Lung (tissue), 12 donors: ENCODE measurements around the gene FAM210A. TPM values are rescaled to one million over a fixed set of nuclear protein-coding genes. Genes with fewer than 3 reads are reported as not detected.
"Not testable (repeated sequence)": the region's sequence is repeated elsewhere in the genome, so short reads cannot be mapped to it uniquely, and the experiment has no call there.

Source experiments
- ATAC-seq: fragments of 200-7000 bp; cut with Tn5 transposase; one replicate; pipeline ENCODE4 v1.9.1; 2020; ENCODE audit warnings: moderate number of reproducible peaks; ENCODE audit not compliant: insufficient read depth, low FRiP score
- DNase-seq, 3 donors: peaks; one replicate each; pipeline ENCODE4 v3.0.0-alpha.2; 2013 to 2017
- H3K27ac ChIP-seq, 2 donors: one replicate each; pipeline ENCODE4 v1.5.1; 2013; ENCODE audit warnings: mild to moderate bottlenecking in 2 of 2, moderate library complexity in 2 of 2, control low read depth in 1 of 2, inconsistent platforms in 1 of 2, low read depth in 1 of 2, low read length in 1 of 2
- H3K27me3 ChIP-seq, 3 donors: one replicate each; pipeline ENCODE4 v1.5.1; 2013; ENCODE audit warnings: low read length in 2 of 3; ENCODE audit not compliant: control insufficient read depth in 3 of 3, insufficient read depth in 3 of 3
- H3K36me3 ChIP-seq, 4 donors: one replicate each; pipeline ENCODE4 v1.5.1; 2013; ENCODE audit warnings: low read length in 4 of 4, mild to moderate bottlenecking in 1 of 4, moderate library complexity in 1 of 4; ENCODE audit not compliant: control insufficient read depth in 4 of 4, insufficient read depth in 4 of 4
- H3K4me1 ChIP-seq, 5 donors: one replicate each; pipeline ENCODE4 v1.5.1; 2013; ENCODE audit warnings: low read length in 5 of 5, mild to moderate bottlenecking in 2 of 5, moderate library complexity in 1 of 5; ENCODE audit not compliant: control insufficient read depth in 5 of 5, insufficient read depth in 5 of 5
- H3K4me3 ChIP-seq: one replicate; pipeline ENCODE4 v1.5.1; 2013; ENCODE audit warnings: mild to moderate bottlenecking, control low read depth, moderate library complexity
- H3K9ac ChIP-seq, 2 donors: one replicate each; pipeline ENCODE4 v1.5.1; 2013; ENCODE audit warnings: low read length in 2 of 2, control low read depth in 1 of 2; ENCODE audit not compliant: insufficient read depth in 1 of 2
- H3K9me3 ChIP-seq, 4 donors: one replicate each; pipeline ENCODE4 v1.5.1; 2013; ENCODE audit warnings: low read length in 3 of 4, mild to moderate bottlenecking in 1 of 4, moderate library complexity in 1 of 4; ENCODE audit not compliant: control insufficient read depth in 4 of 4, insufficient read depth in 3 of 4
- CTCF ChIP-seq: IDR thresholded peaks from 2 replicates; pipeline ENCODE4 v1.5.1; 2012; ENCODE audit warnings: mild to moderate bottlenecking; ENCODE audit errors: control extremely low read depth, extremely low read depth
- WGBS, 2 donors: extraction: QIAGEN DNeasy Blood & Tissue Kit; methylation state at CpG; one replicate each; pipeline ENCODE4 v1.1.7; 2013; 5-methylcytosine and 5-hydroxymethylcytosine counted together
- polyA plus RNA-seq, 2 donors: library from polyadenylated mRNA; stranded (reverse); fragments of 200-250 nt; gene quantifications; one replicate each; pipeline ENCODE4 v1.2.1, GENCODE V29; 2013
- total RNA-seq, 2 donors: library from RNA; depleted of rRNA in 1 of 2; stranded (reverse); fragments of >200 nt in 1 of 2; gene quantifications; one replicate each; pipeline ENCODE4 v1.2.1, GENCODE V29; 2014 to 2021
- donor health status: control.
- donor health status: control.
- donor health status: Bipolar disorder and iron deficiency.
- donor health status: healthy.
- donor health status: DM: yes; HTN: yes; CAD: no.

FAM210A gene
- total and polyA plus RNA-seq, 4 donors: 4.2 to 20.2 (median 8.4) TPM

GRCh38 chr18:13696961-13697360 is 29.4 kb downstream of the FAM210A start:
- peaks cover 0 to 2% (median 0%) of the 10 kb centered on the region in 4 donors for H3K36me3 ChIP-seq
- H3K9ac ChIP-seq: no peak overlapping the region
- ATAC-seq: no peak
- peaks cover 0 to 5% (median 2%) of the 10 kb centered on the region in 4 donors for H3K9me3 ChIP-seq
- no peak for TF ChIP-seq CTCF
- H3K27me3 ChIP-seq: no peaks in the 10 kb centered on the region
- H3K4me3 ChIP-seq: no peak overlapping the region
- DNase-seq: no peak
- peaks cover 0 to 3% (median 0%) of the 10 kb centered on the region in 5 donors for H3K4me1 ChIP-seq
- 85 to 93% methylated on average over 3 of the region's 3 CpGs for WGBS, 2 donors
- no peak overlapping the region for H3K27ac ChIP-seq

- not testable (repeated sequence) for H3K27ac ChIP-seq, DNase-seq, H3K36me3 ChIP-seq, H3K9ac ChIP-seq, H3K4me3 ChIP-seq, ATAC-seq, H3K9me3 ChIP-seq, H3K4me1 ChIP-seq, H3K27me3 ChIP-seq
- WGBS, 2 donors: 93 to 94% methylated on average over 5 of the region's 5 CpGs
These were observed 31.0 kb downstream of the FAM210A start for GRCh38 chr18:13695337-13695736.

- H3K4me1 ChIP-seq, ATAC-seq, H3K36me3 ChIP-seq, H3K4me3 ChIP-seq, H3K27ac ChIP-seq, H3K9ac ChIP-seq, H3K27me3 ChIP-seq, DNase-seq, H3K9me3 ChIP-seq: not testable (repeated sequence)
- WGBS, 2 donors: 97% methylated on average over 9 of the region's 9 CpGs
These were observed 36.3 kb downstream of the FAM210A start for GRCh38 chr18:13690060-13690459.

- Histone ChIP-seq H3K4me3 (no peak overlapping the region), H3K27me3 (no peaks in the 10 kb centered on the region), H3K9me3 (peaks cover 0 to 2% (median 0%) of the 10 kb centered on the region in 4 donors), H3K27ac (no peak overlapping the region), H3K36me3 (peaks cover 0 to 5% (median 0%) of the 10 kb centered on the region in 4 donors), H3K4me1 (peaks cover 0 to 11% (median 0%) of the 10 kb centered on the region in 5 donors), H3K9ac (no peak overlapping the region)
- no peak for ATAC-seq
- TF ChIP-seq CTCF: no peak
- DNase-seq: no peak
- WGBS, 2 donors: 93 to 94% methylated on average over 21 of the region's 21 CpGs
These were observed 37.9 kb downstream of the FAM210A start for GRCh38 chr18:13688191-13689136.
